Activated T-cell treated with anti-CD3 and anti-CD28 coated beads for 48 hours (primary cell): ENCODE data around the gene FASTK.

Experiments used
- DNase-seq: peaks from one replicate; pipeline ENCODE4 v3.0.0-alpha.2; 2020; ENCODE audit warnings: low read depth

FASTK gene

GRCh38 chr7:151117565-151117964, 37.0 kb upstream of the FASTK start:
- DNase-seq = no peak

GRCh38 chr7:151116603-151117440, 36.2 kb upstream of the FASTK start:
- DNase-seq = no peak

- DNase-seq = no peak
These were observed 35.3 kb upstream of the FASTK start for GRCh38 chr7:151115836-151116418.

- DNase-seq = peak; percentile 38
These were observed 34.7 kb upstream of the FASTK start for GRCh38 chr7:151115121-151115835.

GRCh38 chr7:151114151-151115090, 33.8 kb upstream of the FASTK start:
- DNase-seq = no peak

- no peak for DNase-seq
These were observed 32.9 kb upstream of the FASTK start for GRCh38 chr7:151113344-151114150.

- DNase-seq = peak; percentile 58
These were observed 30.5 kb upstream of the FASTK start for GRCh38 chr7:151110941-151111645.

GRCh38 chr7:151110236-151110940, 29.8 kb upstream of the FASTK start:
- DNase-seq = no peak

GRCh38 chr7:151109094-151110048, 28.8 kb upstream of the FASTK start:
- no peak for DNase-seq

- no peak for DNase-seq
These were observed 27.3 kb upstream of the FASTK start for GRCh38 chr7:151107882-151108281.

- no peak for DNase-seq
These were observed 24.0 kb upstream of the FASTK start for GRCh38 chr7:151104411-151105235.

GRCh38 chr7:151103973-151104372, 23.4 kb upstream of the FASTK start:
- no peak for DNase-seq

- DNase-seq = no peak
These were observed 22.4 kb upstream of the FASTK start for GRCh38 chr7:151102991-151103390.

GRCh38 chr7:151101621-151102396, 21.2 kb upstream of the FASTK start:
- no peak for DNase-seq

GRCh38 chr7:151100921-151101320, 20.3 kb upstream of the FASTK start:
- DNase-seq = no peak

GRCh38 chr7:151099486-151100211, 19.0 kb upstream of the FASTK start:
- DNase-seq = no peak
